Peyer's patch (tissue), 4 donors: Measurements from ENCODE around the gene ITGA11.

Experiments used
- POLR2A ChIP-seq, 2 donors: fragments of 450-650 bp; IDR thresholded peaks; one replicate each; pipeline ENCODE4 v1.5.1; 2017; ENCODE audit warnings: antibody characterized with exemption in 2 of 2, mild to moderate bottlenecking in 2 of 2, moderate library complexity in 2 of 2
- TF ChIP-seq, protein P1 (sequence below), 6 experiments: fragments of 450-650 bp in 4 of 6; fragments of 200-600 bp in 2 of 6; sonication (generic) in 1 of 6; IDR thresholded peaks; one replicate each; pipeline ENCODE4 v1.5.1; 2017 to 2019; ENCODE audit warnings: antibody characterized with exemption in 6 of 6, mild to moderate bottlenecking in 3 of 6, moderate library complexity in 1 of 6

DNA sequence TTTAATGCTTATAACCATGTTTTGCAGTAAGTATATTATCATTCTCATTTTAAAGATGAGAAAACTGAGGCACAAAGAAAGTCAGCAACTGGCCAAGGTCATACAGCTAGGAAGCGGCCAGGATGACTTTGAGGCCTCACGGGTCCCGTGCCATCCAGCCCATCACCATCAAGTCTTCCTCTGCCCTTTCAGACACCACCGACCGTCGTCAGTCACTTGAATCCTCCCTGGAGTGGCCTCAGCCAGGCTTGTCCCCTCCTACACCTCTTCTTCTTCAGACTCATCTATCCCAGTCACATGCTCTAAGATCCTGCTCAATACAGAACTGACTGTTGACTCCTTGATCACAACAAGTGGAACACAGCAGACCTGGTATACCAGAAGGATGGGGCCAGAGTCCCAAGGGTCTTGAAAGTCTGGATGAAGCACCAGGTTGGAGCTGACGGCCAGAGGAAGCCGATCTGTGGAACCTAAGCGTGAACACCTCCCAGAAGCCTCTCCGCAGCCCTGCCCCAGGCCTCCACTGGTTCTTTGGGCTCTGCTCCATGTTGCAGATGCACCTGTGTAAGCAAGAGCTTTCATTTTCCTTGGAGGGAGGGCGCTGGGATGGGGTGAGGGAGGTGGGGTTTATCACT is 22.1 kb downstream of the ITGA11 start:
- TF ChIP-seq, protein P1, sequence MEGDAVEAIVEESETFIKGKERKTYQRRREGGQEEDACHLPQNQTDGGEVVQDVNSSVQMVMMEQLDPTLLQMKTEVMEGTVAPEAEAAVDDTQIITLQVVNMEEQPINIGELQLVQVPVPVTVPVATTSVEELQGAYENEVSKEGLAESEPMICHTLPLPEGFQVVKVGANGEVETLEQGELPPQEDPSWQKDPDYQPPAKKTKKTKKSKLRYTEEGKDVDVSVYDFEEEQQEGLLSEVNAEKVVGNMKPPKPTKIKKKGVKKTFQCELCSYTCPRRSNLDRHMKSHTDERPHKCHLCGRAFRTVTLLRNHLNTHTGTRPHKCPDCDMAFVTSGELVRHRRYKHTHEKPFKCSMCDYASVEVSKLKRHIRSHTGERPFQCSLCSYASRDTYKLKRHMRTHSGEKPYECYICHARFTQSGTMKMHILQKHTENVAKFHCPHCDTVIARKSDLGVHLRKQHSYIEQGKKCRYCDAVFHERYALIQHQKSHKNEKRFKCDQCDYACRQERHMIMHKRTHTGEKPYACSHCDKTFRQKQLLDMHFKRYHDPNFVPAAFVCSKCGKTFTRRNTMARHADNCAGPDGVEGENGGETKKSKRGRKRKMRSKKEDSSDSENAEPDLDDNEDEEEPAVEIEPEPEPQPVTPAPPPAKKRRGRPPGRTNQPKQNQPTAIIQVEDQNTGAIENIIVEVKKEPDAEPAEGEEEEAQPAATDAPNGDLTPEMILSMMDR (IDR thresholded peaks at IDR 0.05), result no peak
- TF ChIP-seq POLR2A (IDR thresholded peaks at IDR 0.05), result no peak
